DND-41 (cell line): ENCODE data around the gene CAVIN3.

Experiments used
- CTCF ChIP-seq: IDR thresholded peaks from 2 replicates; pipeline ENCODE4 v1.5.1; 2012; ENCODE audit warnings: borderline replicate concordance, low read length, moderate library complexity, mild to moderate bottlenecking; ENCODE audit not compliant: poor library complexity, severe bottlenecking; ENCODE audit errors: extremely low read depth
- EZH2 ChIP-seq: IDR thresholded peaks from 3 replicates; pipeline ENCODE4 v1.6.1; 2012; ENCODE audit warnings: borderline replicate concordance, low read depth, mild to moderate bottlenecking, moderate library complexity, low read length, inconsistent platforms; ENCODE audit not compliant: severe bottlenecking

- TF ChIP-seq EZH2 (no peak), CTCF (no peak)
Observed at GRCh38 chr11:6305297-6305696, 15.0 kb downstream of the CAVIN3 start.
